ENCODE measurements around the gene MRPL12.

GRCh38 chr17:81665205-81666091, 37.7 kb upstream of the MRPL12 start:
- TF ChIP-seq, protein P1, sequence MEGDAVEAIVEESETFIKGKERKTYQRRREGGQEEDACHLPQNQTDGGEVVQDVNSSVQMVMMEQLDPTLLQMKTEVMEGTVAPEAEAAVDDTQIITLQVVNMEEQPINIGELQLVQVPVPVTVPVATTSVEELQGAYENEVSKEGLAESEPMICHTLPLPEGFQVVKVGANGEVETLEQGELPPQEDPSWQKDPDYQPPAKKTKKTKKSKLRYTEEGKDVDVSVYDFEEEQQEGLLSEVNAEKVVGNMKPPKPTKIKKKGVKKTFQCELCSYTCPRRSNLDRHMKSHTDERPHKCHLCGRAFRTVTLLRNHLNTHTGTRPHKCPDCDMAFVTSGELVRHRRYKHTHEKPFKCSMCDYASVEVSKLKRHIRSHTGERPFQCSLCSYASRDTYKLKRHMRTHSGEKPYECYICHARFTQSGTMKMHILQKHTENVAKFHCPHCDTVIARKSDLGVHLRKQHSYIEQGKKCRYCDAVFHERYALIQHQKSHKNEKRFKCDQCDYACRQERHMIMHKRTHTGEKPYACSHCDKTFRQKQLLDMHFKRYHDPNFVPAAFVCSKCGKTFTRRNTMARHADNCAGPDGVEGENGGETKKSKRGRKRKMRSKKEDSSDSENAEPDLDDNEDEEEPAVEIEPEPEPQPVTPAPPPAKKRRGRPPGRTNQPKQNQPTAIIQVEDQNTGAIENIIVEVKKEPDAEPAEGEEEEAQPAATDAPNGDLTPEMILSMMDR (IDR thresholded peaks at IDR 0.05; ENCODE audit: borderline replicate concordance, extremely low read depth, low read length, poor library complexity, severe bottlenecking), result no peak
- no peak for TF ChIP-seq EZH2 (IDR thresholded peaks at IDR 0.05; ENCODE audit: borderline replicate concordance, low read depth, low read length, severe bottlenecking)
